ENCODE data around the gene USH1C. TPM values are rescaled to one million over a fixed set of nuclear protein-coding genes. Genes with fewer than 3 reads are reported as not detected.
A peak's percentile ranks its signal among the peaks of the same experiment; 100 is the strongest.

Gene USH1C
- total and polyA plus RNA-seq, 9 of the 15 experiments (the other 6 are each of a cell fraction or from before 2014, with no cell fraction given) = 0.04 TPM; not detected in 8

DNA sequence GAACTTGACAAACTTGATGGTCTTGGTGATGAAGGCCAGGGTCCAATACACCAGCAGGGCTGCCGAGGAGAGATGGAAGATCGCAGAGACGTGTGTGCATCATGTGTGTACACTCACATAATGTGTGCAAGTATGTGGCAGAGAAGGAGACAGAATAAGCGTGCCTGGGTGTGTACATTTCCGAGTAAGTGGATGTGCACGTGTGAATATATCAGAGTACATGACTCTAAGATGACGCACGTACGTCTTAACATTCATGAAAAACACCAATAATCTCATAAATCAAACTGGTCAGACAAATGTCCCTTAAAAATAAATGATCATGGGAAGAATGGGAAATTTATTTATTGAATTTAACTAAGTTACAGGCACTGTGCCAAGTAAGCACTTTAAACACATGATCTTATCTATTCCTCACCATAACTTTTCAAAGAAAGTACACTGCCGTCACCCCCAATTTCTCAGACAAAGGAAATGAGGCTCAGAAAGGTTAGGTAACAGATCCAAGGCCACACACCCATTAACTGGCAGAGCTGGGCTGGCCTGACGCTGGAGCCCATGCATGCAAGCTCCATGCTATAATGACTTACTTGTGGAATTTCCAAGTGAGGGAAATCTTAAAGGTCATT is 80.6 kb downstream of the USH1C start:
- in situ Hi-C loops (cut with MboI) (no loop called here), intact Hi-C loops (cut with micrococcal nuclease) (no loop called here)
- Histone ChIP-seq H3K9ac (ENCODE audit: insufficient read depth in 1 of 2, low read depth in 2 of 2, low read length in 2 of 2) (no peak overlapping the region), H3K27ac (ENCODE audit: extremely low read depth, low read depth, low read length) (no peak overlapping the region), H3K4me1 (replicated peaks in 1 of 2; ENCODE audit: control insufficient read depth in 2 of 2, insufficient read depth in 2 of 2, low read length in 2 of 2) (peaks cover 0 to 7% of the 10 kb centered on the region in 2 experiments; a peak in 3 of 5 replicates), H2AFZ (ENCODE audit: low read depth, low read length) (peak overlapping the region; percentile 4; the same call in 1 of the 2 replicates), H3K27me3 (ENCODE audit: control insufficient read depth in 2 of 2, insufficient read depth in 2 of 2, low read length in 2 of 2) (peaks cover 7 to 35% of the 10 kb centered on the region in 2 experiments; a peak in 4 of 5 replicates), H3K9me3 (replicated peaks; ENCODE audit: control insufficient read depth, insufficient read depth, low read depth, low read length) (no peaks in the 10 kb centered on the region), H3K9me1 (ENCODE audit: control insufficient read depth, insufficient read depth, low read length) (no peaks in the 10 kb centered on the region), H4K20me1 (replicated peaks; ENCODE audit: control insufficient read depth, insufficient read depth, low read length) (no peaks in the 10 kb centered on the region), H3K36me3 (ENCODE audit: control insufficient read depth, insufficient read depth, low read length) (no peaks in the 10 kb centered on the region), H3K4me3 (no peak overlapping the region), H3K4me2 (ENCODE audit: insufficient read depth, low read length) (no peak overlapping the region), H3K79me2 (ENCODE audit: control insufficient read depth, insufficient read depth, low read length) (no peaks in the 10 kb centered on the region)
- DNase-seq (ENCODE audit: extremely low read depth in 1 of 4, low spot score in 3 of 4) (no peak), FAIRE-seq (no peak), ATAC-seq (no peak)
- CTCF ChIA-PET (ENCODE audit: low intra/inter-chr PET ratio) = no interaction called here
- POLR2A ChIA-PET = interaction anchor here (0.9 kb wide), 1 partner anchor 10 kb away, joined by 4 read pairs; no protein-coding TSS in a partner anchor
- WGBS (ENCODE audit: insufficient coverage, low coverage, missing lambda C conversion rate) = 3% methylated on average over 11 of the region's 11 CpGs
- TF ChIP-seq KDM1A (IDR thresholded peaks at IDR 0.05) (0 out of 4 replicates have a peak, but pooled peaks of 1 of the 2 experiments have one; percentile 26), NFIC (IDR thresholded peaks at IDR 0.05) (peak; percentile 54), POLR3A (IDR thresholded peaks at IDR 0.05; ENCODE audit: borderline replicate concordance, extremely low read depth, insufficient read depth, insufficient read length) (no peak)
- no TSS peak for BruUV-seq (replicated peaks)

DNA sequence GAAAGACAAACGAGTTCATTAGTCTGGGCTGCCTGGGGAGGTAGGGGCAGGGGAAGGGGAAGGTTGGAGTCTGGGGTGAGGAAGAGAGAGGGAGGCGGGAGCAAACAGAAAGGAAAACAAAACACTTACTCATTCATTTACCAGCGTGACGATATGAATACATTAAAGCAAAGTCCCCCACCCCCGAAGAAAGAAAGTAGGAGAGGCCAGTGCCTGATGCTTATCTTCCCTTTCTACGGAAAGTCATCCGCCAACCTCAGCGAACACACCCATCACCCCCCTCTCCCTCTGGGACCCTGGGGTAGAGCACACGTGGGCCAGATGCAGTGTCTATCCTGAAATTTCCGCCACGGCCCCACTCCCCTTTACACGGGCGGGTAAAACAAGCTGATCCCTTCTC is 81.3 kb downstream of the USH1C start:
- Histone ChIP-seq H3K9me1 (ENCODE audit: control insufficient read depth, insufficient read depth, low read length) (no peaks in the 10 kb centered on the region), H3K79me2 (ENCODE audit: control insufficient read depth, insufficient read depth, low read length) (no peaks in the 10 kb centered on the region), H3K27me3 (ENCODE audit: control insufficient read depth in 2 of 2, insufficient read depth in 2 of 2, low read length in 2 of 2) (peaks cover 10 to 35% of the 10 kb centered on the region in 2 experiments; a peak in 4 of 5 replicates), H4K20me1 (replicated peaks; ENCODE audit: control insufficient read depth, insufficient read depth, low read length) (no peaks in the 10 kb centered on the region), H2AFZ (ENCODE audit: low read depth, low read length) (peak overlapping the region; percentile 35; the same call in 1 of the 2 replicates), H3K27ac (ENCODE audit: extremely low read depth, low read depth, low read length) (no peak overlapping the region), H3K9ac (ENCODE audit: insufficient read depth in 1 of 2, low read depth in 2 of 2, low read length in 2 of 2) (no peak overlapping the region), H3K4me3 (no peak overlapping the region), H3K4me2 (ENCODE audit: insufficient read depth, low read length) (peak overlapping the region; percentile 29; the same call in 1 of the 2 replicates), H3K9me3 (replicated peaks; ENCODE audit: control insufficient read depth, insufficient read depth, low read depth, low read length) (no peaks in the 10 kb centered on the region), H3K36me3 (ENCODE audit: control insufficient read depth, insufficient read depth, low read length) (no peaks in the 10 kb centered on the region), H3K4me1 (replicated peaks in 1 of 2; ENCODE audit: control insufficient read depth in 2 of 2, insufficient read depth in 2 of 2, low read length in 2 of 2) (peaks cover 0 to 7% of the 10 kb centered on the region in 2 experiments; a peak in 3 of 5 replicates)
- no TSS peak for BruUV-seq (replicated peaks)
- ChIA-PET POLR2A (interaction anchor here (0.5 kb wide), 1 partner anchor 294 kb away, joined by 3 read pairs; no protein-coding TSS in a partner anchor), CTCF (ENCODE audit: low intra/inter-chr PET ratio) (no interaction called here)
- WGBS (ENCODE audit: insufficient coverage, low coverage, missing lambda C conversion rate) = 0% methylated on average over 12 of the region's 13 CpGs
- DNase-seq (ENCODE audit: extremely low read depth in 1 of 4, low spot score in 3 of 4) (peak; percentile 24 to 71 (median 62)), FAIRE-seq (peak; percentile 26), ATAC-seq (peak; percentile 77)
- in situ Hi-C loops (cut with MboI) (no loop called here), intact Hi-C loops (cut with micrococcal nuclease) (no loop called here)
- TF ChIP-seq ATF7 (IDR thresholded peaks at IDR 0.05) (0 out of 2 replicates have a peak, but pooled peaks have one; percentile 22), ZNF316 (IDR thresholded peaks at IDR 0.05) (0 out of 2 replicates have a peak, but pooled peaks have one; percentile 16), ZNF583 (CRISPR knock-in tag; IDR thresholded peaks at IDR 0.05) (no peak), BRD9 (IDR thresholded peaks at IDR 0.05; ENCODE audit: low read depth, partially characterized antibody) (no peak), DPF2 (IDR thresholded peaks at IDR 0.05) (peak; percentile 15; the same call in 1 of the 2 replicates), THRB (CRISPR knock-in tag; conservative IDR thresholded peaks at IDR 0.05) (no peak), SMARCA4 (IDR thresholded peaks at IDR 0.05) (0 out of 2 replicates have a peak, but pooled peaks have one; percentile 14), PRDM10 (IDR thresholded peaks at IDR 0.05; ENCODE audit: partially characterized antibody) (peak; percentile 42)
